ENCODE measurements around the gene DDIT3. TPM values are rescaled to one million over a fixed set of nuclear protein-coding genes. Genes with fewer than 3 reads are reported as not detected.

DDIT3 gene
- total and polyA plus RNA-seq, 2 of the 4 experiments (the other 2 are of a cell fraction) = 19.4 to 54.4 TPM

GRCh38 chr12:57479043-57479375, 41.3 kb downstream of the DDIT3 start:
- Histone ChIP-seq H2AK9ac (replicated peaks; ENCODE audit: low read depth, low read length, poor library complexity) (no peak overlapping the region), H3K27ac (ENCODE audit: insufficient read depth, low read length) (no peak overlapping the region), H3K9ac (ENCODE audit: low read depth, low read length) (no peak overlapping the region), H2BK20ac (ENCODE audit: low read depth, low read length) (no peak overlapping the region), H2AK5ac (ENCODE audit: low read depth, low read length) (no peak overlapping the region), H3K36me3 (ENCODE audit: control insufficient read depth, insufficient read depth, low read length) (no peaks in the 10 kb centered on the region), H3K18ac (ENCODE audit: low read depth, low read length) (no peak overlapping the region), H4K20me1 (ENCODE audit: insufficient read depth, low read length) (no peaks in the 10 kb centered on the region), H3K4ac (ENCODE audit: low read depth, low read length) (no peak overlapping the region), H4K91ac (ENCODE audit: insufficient read depth, low read depth, low read length) (no peak overlapping the region), H3K23ac (ENCODE audit: low read depth, low read length) (no peak overlapping the region), H3K4me3 (ENCODE audit: insufficient read depth, low read depth, low read length) (no peak overlapping the region), H3K4me1 (ENCODE audit: control insufficient read depth, insufficient read depth, low read length) (peaks cover 5% of the 10 kb centered on the region), H4K5ac (ENCODE audit: low read depth, low read length) (no peak overlapping the region), H3K27me3 (ENCODE audit: control insufficient read depth, insufficient read depth, low read length) (peaks cover 44% of the 10 kb centered on the region), H3K79me1 (ENCODE audit: low read depth in 1 of 2, low read length in 2 of 2) (no peaks in the 10 kb centered on the region), H4K8ac (ENCODE audit: low read depth in 2 of 2, low read length in 2 of 2) (no peak overlapping the region), H3K56ac (ENCODE audit: extremely low read depth, insufficient read depth, low read length) (no peak overlapping the region), H3K9me3 (ENCODE audit: control insufficient read depth, insufficient read depth, low read length) (no peaks in the 10 kb centered on the region), H2BK5ac (ENCODE audit: low read depth, low read length, poor library complexity, severe bottlenecking) (no peak overlapping the region), H2AFZ (replicated peaks; ENCODE audit: low read length, poor library complexity) (no peak overlapping the region), H2BK120ac (ENCODE audit: low read depth, low read length) (no peak overlapping the region), H3K14ac (replicated peaks; ENCODE audit: low read depth, low read length) (no peak overlapping the region), H3K9me1 (ENCODE audit: insufficient read depth, low read length) (no peaks in the 10 kb centered on the region; the same call in 1 of the 2 replicates), H2BK15ac (ENCODE audit: low read depth, low read length) (no peak overlapping the region), H3K4me2 (ENCODE audit: low read depth, low read length) (no peak overlapping the region)
- DNase-seq = no peak
- ATAC-seq (ENCODE audit: low read depth) = no peak
- no TSS peak for BruUV-seq (replicated peaks)
- in situ Hi-C loops (cut with MboI; ENCODE audit: low sequenced_read_pairs) = no loop called here
- 75% methylated on average over 2 of the region's 10 CpGs; no CpG with 5 or more reads in 1 of the 2 experiments for WGBS, 2 experiments (ENCODE audit: extremely low coverage in 2 of 2, insufficient read length in 1 of 2)
- intact Hi-C loops (cut with micrococcal nuclease) = no loop called here
- POLR2A ChIA-PET (ENCODE audit: unreplicated experiment) = no interaction called here
- dilution Hi-C loops (cut with HindIII; ENCODE audit: low sequenced_read_pairs, unreplicated experiment) = no loop called here
- TF ChIP-seq CTCF (conservative IDR thresholded peaks at IDR 0.05; ENCODE audit: low read depth, low read length) (no peak), MAFK (IDR thresholded peaks at IDR 0.05; ENCODE audit: low read depth, low read length) (no peak), NFE2L2 (IDR thresholded peaks at IDR 0.05; ENCODE audit: low read depth, low read length) (no peak)
- CTCF ChIA-PET = no interaction called here

Data from IMR-90 (cell line).